Measurements from ENCODE around the gene HS3ST5.
A peak's percentile ranks its signal among the peaks of the same experiment; 100 is the strongest.

Gene HS3ST5

DNA sequence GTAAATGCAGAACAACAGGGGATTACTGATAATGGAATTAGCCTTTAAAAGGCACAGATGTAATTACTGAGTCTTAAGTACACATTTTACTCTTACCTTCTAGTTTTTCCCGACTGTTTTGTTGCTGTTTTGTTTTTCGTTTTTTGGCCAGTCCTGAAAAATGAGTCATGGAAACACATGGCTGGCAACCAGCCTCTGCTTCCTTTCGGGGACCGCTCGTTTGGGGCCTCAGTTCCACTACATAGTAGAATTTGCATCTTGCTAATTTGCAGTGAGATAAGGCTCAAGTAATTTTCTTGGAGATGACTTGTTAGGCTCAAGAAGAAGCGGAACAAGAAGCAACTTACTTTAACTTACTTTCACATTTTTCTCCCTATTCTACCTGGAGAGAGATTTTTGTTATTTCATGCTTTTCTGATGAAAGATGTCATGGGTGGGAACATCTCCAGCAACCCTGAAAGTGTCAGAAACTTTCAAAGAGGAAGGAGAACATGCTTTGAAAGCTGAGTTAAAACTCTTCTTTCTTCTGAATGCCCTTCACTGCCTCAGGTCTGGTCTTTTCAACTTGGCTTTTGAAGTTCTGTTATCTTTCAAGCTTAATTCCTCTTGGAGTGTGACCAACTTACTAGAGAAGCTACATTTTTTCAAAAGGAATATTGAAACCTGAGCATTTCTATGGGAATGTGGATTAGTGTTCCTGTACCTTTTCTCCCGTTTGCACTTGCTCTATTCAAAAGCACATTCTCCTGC, 300.4 kb downstream of the HS3ST5 start:
- peak overlapping the region; percentile 12; the same call in 1 of the 2 replicates for H3K4me3 ChIP-seq (ENCODE audit: low read depth, low read length)
- DNase-seq (ENCODE audit: low read depth) = peak; percentile 71
- TF ChIP-seq, protein P1, sequence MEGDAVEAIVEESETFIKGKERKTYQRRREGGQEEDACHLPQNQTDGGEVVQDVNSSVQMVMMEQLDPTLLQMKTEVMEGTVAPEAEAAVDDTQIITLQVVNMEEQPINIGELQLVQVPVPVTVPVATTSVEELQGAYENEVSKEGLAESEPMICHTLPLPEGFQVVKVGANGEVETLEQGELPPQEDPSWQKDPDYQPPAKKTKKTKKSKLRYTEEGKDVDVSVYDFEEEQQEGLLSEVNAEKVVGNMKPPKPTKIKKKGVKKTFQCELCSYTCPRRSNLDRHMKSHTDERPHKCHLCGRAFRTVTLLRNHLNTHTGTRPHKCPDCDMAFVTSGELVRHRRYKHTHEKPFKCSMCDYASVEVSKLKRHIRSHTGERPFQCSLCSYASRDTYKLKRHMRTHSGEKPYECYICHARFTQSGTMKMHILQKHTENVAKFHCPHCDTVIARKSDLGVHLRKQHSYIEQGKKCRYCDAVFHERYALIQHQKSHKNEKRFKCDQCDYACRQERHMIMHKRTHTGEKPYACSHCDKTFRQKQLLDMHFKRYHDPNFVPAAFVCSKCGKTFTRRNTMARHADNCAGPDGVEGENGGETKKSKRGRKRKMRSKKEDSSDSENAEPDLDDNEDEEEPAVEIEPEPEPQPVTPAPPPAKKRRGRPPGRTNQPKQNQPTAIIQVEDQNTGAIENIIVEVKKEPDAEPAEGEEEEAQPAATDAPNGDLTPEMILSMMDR (IDR thresholded peaks at IDR 0.05; ENCODE audit: insufficient read depth, low read depth, low read length, missing control alignments) = no peak

DNA sequence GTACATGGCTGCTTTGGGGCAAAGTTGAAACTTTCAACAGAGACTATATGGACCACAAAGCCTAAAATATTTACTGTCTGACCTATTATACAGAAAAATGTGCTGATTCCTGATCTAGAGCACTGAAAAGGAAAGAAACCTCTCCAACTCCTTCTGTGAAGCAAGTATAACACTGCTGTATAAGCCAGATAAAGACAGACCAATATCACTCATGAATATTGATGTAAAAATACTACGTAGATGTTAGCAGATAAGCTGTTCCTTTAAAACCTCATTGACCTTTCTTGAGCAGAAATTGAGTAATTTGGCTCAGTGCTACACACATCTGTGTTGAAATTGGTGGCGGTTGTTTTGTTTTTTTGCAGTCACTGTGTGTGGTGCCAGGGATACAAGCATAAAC, 302.0 kb downstream of the HS3ST5 start:
- no peak for DNase-seq (ENCODE audit: low read depth)
- no peak overlapping the region for H3K4me3 ChIP-seq (ENCODE audit: low read depth, low read length)
- TF ChIP-seq, protein P1 (IDR thresholded peaks at IDR 0.05; ENCODE audit: insufficient read depth, low read depth, low read length, missing control alignments) = no peak

- H3K4me3 ChIP-seq (ENCODE audit: low read depth, low read length) = no peak overlapping the region
- no peak for DNase-seq (ENCODE audit: low read depth)
- TF ChIP-seq, protein P1 (IDR thresholded peaks at IDR 0.05; ENCODE audit: insufficient read depth, low read depth, low read length, missing control alignments) = no peak
These were observed 303.0 kb downstream of the HS3ST5 start for GRCh38 chr6:114039841-114040240.

DNA sequence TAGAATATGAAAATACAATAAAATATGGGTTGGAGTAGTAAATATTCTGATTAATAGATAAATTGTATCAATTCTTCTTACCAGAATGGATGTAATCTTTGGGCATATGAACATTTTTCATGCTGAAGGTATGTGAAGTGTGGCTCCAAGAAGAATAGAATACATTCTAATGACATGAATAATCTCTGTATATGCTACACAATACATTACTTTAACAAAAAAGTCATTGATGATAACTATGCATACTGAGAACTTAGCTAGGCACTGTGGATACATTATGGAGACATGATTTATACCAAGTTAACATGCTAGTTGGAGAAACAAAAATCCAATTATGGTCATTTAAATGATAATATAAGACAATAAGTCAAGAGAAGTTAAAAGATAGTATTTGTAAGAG, 309.2 kb downstream of the HS3ST5 start:
- no peak for DNase-seq (ENCODE audit: low read depth)
- no peak overlapping the region for H3K4me3 ChIP-seq (ENCODE audit: low read depth, low read length)
- TF ChIP-seq, protein P1 (IDR thresholded peaks at IDR 0.05; ENCODE audit: insufficient read depth, low read depth, low read length, missing control alignments) = no peak

GRCh38 chr6:114032721-114033120, 310.1 kb downstream of the HS3ST5 start:
- no peak for DNase-seq (ENCODE audit: low read depth)

DNA sequence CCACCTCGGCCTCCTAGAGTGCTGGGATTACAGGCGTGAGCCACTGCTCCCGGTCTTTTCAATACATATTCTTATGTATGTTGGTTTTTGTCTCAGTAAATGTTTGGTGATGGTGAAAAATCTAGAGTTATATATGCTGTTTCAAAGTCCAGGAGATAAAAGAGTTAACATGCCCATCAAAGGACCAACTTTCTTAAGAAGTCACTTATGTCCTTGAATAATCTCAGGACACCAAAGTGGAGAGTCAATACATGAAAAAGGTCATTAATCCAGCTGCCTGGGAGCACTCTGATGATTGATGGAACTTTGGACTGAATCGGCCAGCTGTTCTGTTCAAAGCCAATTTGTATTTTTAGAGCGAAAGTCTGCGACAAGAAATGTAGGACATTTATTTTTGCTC, 312.1 kb downstream of the HS3ST5 start:
- TF ChIP-seq, protein P1 (IDR thresholded peaks at IDR 0.05; ENCODE audit: insufficient read depth, low read depth, low read length, missing control alignments) = no peak
- H3K4me3 ChIP-seq (ENCODE audit: low read depth, low read length) = no peak overlapping the region
- DNase-seq (ENCODE audit: low read depth) = no peak

More at GRCh38 chr6:114032721-114033120, 310.1 kb downstream of the HS3ST5 start:
- TF ChIP-seq, protein P1 (IDR thresholded peaks at IDR 0.05; ENCODE audit: insufficient read depth, low read depth, low read length, missing control alignments) = no peak
- H3K4me3 ChIP-seq (ENCODE audit: low read depth, low read length) = no peak overlapping the region

GRCh38 chr6:114024746-114025145, 318.1 kb downstream of the HS3ST5 start:
- H3K4me3 ChIP-seq (ENCODE audit: low read depth, low read length) = no peak overlapping the region
- DNase-seq (ENCODE audit: low read depth) = no peak
- TF ChIP-seq, protein P1 (IDR thresholded peaks at IDR 0.05; ENCODE audit: insufficient read depth, low read depth, low read length, missing control alignments) = no peak

Measured in GM12865 (cell line).